K562 (cell line): ENCODE results near the gene BCORL1.

Source experiments
- CHD2 ChIP-seq: IDR thresholded peaks from 2 replicates; pipeline ENCODE4 v1.6.1; 2011; ENCODE audit warnings: low read depth, low read length
- HDAC6 ChIP-seq: IDR thresholded peaks from 2 replicates; pipeline ENCODE4 v1.6.1; 2012; ENCODE audit warnings: low read depth, mild to moderate bottlenecking, control low read depth, inconsistent platforms, low read length, moderate library complexity
- KDM1A ChIP-seq, 2 experiments: fragments of 450-650 bp; IDR thresholded peaks; 2 replicates each; pipeline ENCODE4 v1.6.1; 2016; ENCODE audit warnings: mild to moderate bottlenecking in 2 of 2
- POLR2AphosphoS5 ChIP-seq: IDR thresholded peaks from 2 replicates; pipeline ENCODE4 v1.6.1; 2011; ENCODE audit warnings: mild to moderate bottlenecking, low read depth, low read length, moderate library complexity; ENCODE audit not compliant: control insufficient read depth, insufficient read depth
- TF ChIP-seq, protein P1 (sequence below): fragments of 150-350 bp; conservative IDR thresholded peaks from 2 replicates; pipeline ENCODE4 v1.6.1; 2014; ENCODE audit warnings: low read length
- TF ChIP-seq, protein P2 (sequence below): fragments of 450-650 bp; IDR thresholded peaks from 2 replicates; pipeline ENCODE4 v1.6.1; 2017; ENCODE audit warnings: antibody characterized with exemption, mild to moderate bottlenecking
- TF ChIP-seq, protein P3 (sequence below): fragments of 250-450 bp; sonication (Bioruptor Pico); IDR thresholded peaks from 2 replicates; pipeline ENCODE4 v1.8.0; 2021; ENCODE audit warnings: mild to moderate bottlenecking, moderate library complexity
- TF ChIP-seq, protein P4 (sequence below), 3 experiments: IDR thresholded peaks in 2 of 3; conservative IDR thresholded peaks in 1 of 3; 2 replicates each; pipeline ENCODE4 v1.5.1; 2011 to 2012; ENCODE audit warnings: low read length in 3 of 3, mild to moderate bottlenecking in 3 of 3, control low read depth in 2 of 3, improper control_type of control experiment in 1 of 3, inconsistent platforms in 1 of 3, low read depth in 1 of 3, mixed read lengths in 1 of 3, moderate library complexity in 1 of 3; ENCODE audit not compliant: insufficient read depth in 2 of 3
- TF ChIP-seq, protein P5 (sequence below): sonication (generic); formaldehyde crosslinking; IDR thresholded peaks from 2 replicates; pipeline ENCODE4 v1.9.0; 2022; ENCODE audit warnings: mild to moderate bottlenecking, missing genetic modification reagents
- TF ChIP-seq, protein P6 (sequence below): fragments of 250-450 bp; sonication (Bioruptor Pico); IDR thresholded peaks from 2 replicates; pipeline ENCODE4 v1.4.0; 2020; ENCODE audit warnings: mild to moderate bottlenecking
- TF ChIP-seq, protein P7 (sequence below): sonication (generic); formaldehyde crosslinking; IDR thresholded peaks from 2 replicates; pipeline ENCODE4 v1.8.1; 2023; ENCODE audit warnings: mild to moderate bottlenecking, missing genetic modification reagents

DNA sequence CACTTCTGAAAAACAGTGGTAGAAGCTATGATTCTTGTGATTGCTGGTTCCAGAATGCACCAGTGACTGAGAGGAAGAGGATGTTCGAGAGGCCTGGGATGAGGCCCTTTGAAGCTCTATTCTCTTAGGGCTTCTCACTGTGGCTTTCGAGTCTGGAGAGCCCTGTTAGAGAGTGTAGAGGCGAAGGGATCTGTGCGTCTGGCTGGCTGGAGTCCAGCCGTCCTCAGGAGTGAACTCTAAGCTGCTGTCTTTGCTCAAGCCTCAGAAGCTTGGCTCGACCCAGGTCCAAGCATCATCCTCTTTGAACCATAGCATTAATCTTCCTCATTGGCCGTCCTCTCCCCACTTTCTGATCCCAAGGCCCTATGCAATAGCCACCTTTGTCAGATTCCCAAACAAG lies 76.2 kb downstream of the BCORL1 start:
- TF ChIP-seq, protein P1, sequence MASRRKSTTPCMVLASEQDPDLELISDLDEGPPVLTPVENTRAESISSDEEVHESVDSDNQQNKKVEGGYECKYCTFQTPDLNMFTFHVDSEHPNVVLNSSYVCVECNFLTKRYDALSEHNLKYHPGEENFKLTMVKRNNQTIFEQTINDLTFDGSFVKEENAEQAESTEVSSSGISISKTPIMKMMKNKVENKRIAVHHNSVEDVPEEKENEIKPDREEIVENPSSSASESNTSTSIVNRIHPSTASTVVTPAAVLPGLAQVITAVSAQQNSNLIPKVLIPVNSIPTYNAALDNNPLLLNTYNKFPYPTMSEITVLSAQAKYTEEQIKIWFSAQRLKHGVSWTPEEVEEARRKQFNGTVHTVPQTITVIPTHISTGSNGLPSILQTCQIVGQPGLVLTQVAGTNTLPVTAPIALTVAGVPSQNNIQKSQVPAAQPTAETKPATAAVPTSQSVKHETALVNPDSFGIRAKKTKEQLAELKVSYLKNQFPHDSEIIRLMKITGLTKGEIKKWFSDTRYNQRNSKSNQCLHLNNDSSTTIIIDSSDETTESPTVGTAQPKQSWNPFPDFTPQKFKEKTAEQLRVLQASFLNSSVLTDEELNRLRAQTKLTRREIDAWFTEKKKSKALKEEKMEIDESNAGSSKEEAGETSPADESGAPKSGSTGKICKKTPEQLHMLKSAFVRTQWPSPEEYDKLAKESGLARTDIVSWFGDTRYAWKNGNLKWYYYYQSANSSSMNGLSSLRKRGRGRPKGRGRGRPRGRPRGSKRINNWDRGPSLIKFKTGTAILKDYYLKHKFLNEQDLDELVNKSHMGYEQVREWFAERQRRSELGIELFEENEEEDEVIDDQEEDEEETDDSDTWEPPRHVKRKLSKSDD: no peak
- no peak for TF ChIP-seq HDAC6
- no peak for TF ChIP-seq CHD2
- TF ChIP-seq POLR2AphosphoS5: no peak
- TF ChIP-seq, protein P2, sequence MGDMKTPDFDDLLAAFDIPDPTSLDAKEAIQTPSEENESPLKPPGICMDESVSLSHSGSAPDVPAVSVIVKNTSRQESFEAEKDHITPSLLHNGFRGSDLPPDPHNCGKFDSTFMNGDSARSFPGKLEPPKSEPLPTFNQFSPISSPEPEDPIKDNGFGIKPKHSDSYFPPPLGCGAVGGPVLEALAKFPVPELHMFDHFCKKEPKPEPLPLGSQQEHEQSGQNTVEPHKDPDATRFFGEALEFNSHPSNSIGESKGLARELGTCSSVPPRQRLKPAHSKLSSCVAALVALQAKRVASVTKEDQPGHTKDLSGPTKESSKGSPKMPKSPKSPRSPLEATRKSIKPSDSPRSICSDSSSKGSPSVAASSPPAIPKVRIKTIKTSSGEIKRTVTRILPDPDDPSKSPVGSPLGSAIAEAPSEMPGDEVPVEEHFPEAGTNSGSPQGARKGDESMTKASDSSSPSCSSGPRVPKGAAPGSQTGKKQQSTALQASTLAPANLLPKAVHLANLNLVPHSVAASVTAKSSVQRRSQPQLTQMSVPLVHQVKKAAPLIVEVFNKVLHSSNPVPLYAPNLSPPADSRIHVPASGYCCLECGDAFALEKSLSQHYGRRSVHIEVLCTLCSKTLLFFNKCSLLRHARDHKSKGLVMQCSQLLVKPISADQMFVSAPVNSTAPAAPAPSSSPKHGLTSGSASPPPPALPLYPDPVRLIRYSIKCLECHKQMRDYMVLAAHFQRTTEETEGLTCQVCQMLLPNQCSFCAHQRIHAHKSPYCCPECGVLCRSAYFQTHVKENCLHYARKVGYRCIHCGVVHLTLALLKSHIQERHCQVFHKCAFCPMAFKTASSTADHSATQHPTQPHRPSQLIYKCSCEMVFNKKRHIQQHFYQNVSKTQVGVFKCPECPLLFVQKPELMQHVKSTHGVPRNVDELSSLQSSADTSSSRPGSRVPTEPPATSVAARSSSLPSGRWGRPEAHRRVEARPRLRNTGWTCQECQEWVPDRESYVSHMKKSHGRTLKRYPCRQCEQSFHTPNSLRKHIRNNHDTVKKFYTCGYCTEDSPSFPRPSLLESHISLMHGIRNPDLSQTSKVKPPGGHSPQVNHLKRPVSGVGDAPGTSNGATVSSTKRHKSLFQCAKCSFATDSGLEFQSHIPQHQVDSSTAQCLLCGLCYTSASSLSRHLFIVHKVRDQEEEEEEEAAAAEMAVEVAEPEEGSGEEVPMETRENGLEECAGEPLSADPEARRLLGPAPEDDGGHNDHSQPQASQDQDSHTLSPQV: no peak
- TF ChIP-seq, protein P3, sequence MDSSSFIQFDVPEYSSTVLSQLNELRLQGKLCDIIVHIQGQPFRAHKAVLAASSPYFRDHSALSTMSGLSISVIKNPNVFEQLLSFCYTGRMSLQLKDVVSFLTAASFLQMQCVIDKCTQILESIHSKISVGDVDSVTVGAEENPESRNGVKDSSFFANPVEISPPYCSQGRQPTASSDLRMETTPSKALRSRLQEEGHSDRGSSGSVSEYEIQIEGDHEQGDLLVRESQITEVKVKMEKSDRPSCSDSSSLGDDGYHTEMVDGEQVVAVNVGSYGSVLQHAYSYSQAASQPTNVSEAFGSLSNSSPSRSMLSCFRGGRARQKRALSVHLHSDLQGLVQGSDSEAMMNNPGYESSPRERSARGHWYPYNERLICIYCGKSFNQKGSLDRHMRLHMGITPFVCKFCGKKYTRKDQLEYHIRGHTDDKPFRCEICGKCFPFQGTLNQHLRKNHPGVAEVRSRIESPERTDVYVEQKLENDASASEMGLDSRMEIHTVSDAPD (CRISPR knock-in tag): no peak
- TF ChIP-seq, protein P4, sequence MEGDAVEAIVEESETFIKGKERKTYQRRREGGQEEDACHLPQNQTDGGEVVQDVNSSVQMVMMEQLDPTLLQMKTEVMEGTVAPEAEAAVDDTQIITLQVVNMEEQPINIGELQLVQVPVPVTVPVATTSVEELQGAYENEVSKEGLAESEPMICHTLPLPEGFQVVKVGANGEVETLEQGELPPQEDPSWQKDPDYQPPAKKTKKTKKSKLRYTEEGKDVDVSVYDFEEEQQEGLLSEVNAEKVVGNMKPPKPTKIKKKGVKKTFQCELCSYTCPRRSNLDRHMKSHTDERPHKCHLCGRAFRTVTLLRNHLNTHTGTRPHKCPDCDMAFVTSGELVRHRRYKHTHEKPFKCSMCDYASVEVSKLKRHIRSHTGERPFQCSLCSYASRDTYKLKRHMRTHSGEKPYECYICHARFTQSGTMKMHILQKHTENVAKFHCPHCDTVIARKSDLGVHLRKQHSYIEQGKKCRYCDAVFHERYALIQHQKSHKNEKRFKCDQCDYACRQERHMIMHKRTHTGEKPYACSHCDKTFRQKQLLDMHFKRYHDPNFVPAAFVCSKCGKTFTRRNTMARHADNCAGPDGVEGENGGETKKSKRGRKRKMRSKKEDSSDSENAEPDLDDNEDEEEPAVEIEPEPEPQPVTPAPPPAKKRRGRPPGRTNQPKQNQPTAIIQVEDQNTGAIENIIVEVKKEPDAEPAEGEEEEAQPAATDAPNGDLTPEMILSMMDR (IDR thresholded peaks at IDR 0.05 in 2 of 3, conservative IDR thresholded peaks at IDR 0.05 in 1 of 3; ENCODE audit: insufficient read depth in 2 of 3, low read depth in 1 of 3, low read length in 3 of 3): no peak
- TF ChIP-seq, protein P5, sequence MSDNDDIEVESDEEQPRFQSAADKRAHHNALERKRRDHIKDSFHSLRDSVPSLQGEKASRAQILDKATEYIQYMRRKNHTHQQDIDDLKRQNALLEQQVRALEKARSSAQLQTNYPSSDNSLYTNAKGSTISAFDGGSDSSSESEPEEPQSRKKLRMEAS: no peak
- TF ChIP-seq, protein P6, sequence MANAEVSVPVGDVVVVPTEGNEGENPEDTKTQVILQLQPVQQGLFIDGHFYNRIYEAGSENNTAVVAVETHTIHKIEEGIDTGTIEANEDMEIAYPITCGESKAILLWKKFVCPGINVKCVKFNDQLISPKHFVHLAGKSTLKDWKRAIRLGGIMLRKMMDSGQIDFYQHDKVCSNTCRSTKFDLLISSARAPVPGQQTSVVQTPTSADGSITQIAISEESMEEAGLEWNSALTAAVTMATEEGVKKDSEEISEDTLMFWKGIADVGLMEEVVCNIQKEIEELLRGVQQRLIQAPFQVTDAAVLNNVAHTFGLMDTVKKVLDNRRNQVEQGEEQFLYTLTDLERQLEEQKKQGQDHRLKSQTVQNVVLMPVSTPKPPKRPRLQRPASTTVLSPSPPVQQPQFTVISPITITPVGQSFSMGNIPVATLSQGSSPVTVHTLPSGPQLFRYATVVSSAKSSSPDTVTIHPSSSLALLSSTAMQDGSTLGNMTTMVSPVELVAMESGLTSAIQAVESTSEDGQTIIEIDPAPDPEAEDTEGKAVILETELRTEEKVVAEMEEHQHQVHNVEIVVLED (CRISPR knock-in tag): no peak
- no peak for TF ChIP-seq KDM1A (IDR thresholded peaks at IDR 0.05)
- TF ChIP-seq, protein P7, sequence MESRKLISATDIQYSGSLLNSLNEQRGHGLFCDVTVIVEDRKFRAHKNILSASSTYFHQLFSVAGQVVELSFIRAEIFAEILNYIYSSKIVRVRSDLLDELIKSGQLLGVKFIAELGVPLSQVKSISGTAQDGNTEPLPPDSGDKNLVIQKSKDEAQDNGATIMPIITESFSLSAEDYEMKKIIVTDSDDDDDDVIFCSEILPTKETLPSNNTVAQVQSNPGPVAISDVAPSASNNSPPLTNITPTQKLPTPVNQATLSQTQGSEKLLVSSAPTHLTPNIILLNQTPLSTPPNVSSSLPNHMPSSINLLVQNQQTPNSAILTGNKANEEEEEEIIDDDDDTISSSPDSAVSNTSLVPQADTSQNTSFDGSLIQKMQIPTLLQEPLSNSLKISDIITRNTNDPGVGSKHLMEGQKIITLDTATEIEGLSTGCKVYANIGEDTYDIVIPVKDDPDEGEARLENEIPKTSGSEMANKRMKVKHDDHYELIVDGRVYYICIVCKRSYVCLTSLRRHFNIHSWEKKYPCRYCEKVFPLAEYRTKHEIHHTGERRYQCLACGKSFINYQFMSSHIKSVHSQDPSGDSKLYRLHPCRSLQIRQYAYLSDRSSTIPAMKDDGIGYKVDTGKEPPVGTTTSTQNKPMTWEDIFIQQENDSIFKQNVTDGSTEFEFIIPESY (CRISPR knock-in tag): no peak
